HTERT RPE-1 (cell line): ENCODE measurements around the gene HOXA9.

ENCODE experiments used
- in situ Hi-C: fragments of 300-500 bp; cut with MboI; formaldehyde crosslinking; loops from 4 replicates; pipeline ENCODE4 v1.14.3; 2020; ENCODE audit warnings: low sequenced_read_pairs

HOXA9 gene

DNA sequence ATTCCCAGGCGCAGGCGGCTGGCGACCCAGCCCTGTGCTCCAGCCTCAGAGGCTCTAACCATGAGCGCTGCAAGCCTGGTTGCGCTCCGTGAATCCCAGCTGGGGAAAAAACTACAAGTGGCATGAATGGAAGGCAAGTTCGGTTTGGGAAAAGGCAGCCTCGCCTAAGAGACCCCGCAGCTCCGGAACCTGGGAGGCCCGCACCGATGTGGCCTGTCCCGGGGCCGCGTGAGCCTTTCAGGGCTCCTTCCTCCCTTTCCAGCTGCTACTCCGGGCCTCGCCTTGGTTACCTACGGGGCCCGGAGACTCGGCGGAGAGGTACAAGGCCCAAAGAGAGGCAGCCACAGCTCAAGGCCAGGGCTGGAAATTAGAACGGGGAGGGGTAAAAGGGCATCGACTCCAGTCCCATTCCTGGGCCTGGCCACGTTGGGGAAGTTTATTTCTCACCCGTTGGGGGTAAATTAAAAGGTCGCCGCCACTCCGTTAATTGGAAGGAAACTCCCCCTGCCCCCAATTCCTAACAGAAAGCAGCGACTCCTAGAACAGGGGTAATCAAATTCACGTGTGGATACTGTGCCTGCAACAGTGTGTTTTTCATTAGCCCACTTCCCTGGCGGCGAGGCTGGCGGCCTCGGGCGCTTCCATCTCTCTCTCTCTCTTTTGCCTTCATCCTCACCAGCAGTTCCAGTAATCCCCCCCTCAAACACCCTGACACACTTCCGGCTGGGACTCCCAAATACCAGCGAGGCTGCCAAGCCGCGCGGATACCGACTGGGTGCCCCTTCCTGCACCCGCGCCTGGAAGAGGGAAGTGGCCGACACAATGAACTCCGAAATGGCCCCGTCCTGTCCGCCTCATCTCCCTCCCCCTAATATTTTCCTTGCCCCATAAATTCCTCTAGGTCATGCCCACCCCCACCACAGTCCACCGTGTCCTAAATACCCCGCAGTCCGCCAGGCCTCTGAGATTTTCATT, 1.5 kb upstream of the HOXA9 start:
- in situ Hi-C loops, result no loop called here

DNA sequence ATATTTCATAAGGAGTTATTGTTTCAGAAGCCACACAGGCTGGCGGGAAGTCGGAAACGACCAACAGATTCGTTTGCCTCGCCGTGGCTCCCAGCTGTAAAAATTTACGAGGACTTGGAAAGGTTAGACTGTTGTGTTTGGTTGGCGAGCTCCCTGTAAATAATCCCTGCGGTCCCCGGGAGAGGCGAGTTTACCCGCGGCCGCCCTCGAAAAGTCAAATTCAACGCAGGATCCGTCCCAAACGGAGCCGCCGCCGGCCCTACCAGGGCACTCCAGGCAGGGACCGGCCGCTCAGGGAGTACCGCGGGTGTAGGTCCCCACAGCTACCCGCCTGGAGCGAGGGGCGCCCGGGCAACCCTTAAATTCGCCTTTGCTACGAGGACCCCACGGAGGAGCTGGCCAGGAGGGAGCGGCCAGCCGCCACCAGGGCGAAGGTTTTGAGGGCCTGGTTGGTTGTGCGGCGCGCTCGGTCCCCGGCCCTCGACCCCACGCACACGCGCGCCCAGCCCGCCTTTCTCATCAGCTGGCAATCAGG, 726 bp upstream of the HOXA9 start:
- in situ Hi-C loops, result no loop called here

DNA sequence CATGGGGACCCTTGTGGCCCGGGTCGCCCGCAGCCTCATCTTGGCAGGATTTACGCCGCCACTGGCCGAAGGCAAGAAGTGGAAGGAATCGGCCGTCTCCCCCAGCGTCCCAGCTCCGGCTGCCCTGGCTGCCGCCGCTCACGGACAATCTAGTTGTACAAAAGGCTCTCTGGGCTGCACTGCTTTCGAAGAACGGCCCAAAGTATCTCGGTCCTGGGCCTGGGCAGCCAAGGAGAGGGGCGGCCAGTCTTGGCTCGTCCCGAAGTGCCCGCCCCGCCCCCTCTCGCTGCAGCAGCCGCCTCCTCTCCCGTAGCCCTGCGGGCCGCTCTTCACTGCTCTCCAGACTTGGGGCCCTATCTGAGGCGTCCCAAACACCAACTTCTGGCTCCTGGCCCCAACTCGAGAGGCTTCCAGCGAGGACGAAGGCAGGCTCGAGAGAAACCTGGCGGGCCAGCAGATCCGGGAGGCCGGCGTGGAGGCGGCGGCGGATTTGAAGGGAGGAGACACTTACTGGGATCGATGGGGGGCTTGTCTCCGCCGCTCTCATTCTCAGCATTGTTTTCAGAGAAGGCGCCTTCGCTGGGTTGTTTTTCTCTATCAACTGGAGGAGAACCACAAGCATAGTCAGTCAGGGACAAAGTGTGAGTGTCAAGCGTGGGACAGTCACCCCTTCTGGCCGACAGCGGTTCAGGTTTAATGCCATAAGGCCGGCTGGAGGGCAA, 809 bp downstream of the HOXA9 start:
- in situ Hi-C loops, result no loop called here

DNA sequence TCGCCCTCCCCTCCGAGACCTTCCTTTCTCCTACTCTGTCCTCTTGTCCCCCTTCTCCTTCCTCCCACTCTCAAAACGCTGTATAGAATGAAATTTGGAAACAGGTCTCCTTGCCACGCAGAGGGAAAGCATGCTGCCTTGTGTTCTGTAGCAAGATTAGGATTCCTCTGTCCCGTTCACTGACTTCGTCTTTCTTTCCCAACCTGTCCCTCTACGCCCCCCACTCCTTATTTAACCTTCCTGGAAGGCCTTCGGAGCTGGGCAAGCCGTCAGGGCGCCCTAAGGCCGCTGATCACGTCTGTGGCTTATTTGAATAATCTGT, 1.3 kb downstream of the HOXA9 start:
- in situ Hi-C loops, result no loop called here

DNA sequence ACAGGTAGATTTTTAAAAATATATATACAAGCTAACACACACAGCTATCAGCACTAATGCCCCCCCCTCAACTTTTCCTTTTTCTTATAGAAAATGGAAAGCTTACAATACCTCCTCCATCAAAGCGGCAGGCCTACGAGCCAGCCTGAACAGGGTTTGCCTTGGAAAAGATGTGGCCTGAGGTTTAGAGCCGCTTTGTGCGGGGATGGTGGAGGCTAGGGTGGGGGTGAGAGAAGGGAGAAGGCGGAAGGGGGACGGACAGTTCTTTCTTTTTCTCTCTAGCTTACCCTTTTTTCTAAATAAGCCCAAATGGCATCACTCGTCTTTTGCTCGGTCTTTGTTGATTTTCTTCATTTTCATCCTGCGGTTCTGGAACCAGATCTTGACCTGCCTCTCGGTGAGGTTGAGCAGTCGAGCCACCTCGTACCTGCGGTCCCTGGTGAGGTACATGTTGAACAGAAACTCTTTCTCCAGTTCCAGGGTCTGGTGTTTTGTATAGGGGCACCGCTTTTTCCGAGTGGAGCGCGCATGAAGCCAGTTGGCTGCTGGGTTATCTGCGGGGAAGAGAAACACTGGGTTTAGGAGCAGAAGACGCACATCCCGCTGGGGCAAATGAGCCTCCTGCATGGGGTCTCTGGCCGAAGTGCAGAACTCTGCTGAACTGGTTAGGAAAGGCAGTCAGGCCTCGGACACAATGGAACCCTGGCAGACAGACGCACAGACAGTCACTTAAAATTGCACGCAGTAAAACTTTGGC, 1.9 kb downstream of the HOXA9 start:
- in situ Hi-C loops, result no loop called here

DNA sequence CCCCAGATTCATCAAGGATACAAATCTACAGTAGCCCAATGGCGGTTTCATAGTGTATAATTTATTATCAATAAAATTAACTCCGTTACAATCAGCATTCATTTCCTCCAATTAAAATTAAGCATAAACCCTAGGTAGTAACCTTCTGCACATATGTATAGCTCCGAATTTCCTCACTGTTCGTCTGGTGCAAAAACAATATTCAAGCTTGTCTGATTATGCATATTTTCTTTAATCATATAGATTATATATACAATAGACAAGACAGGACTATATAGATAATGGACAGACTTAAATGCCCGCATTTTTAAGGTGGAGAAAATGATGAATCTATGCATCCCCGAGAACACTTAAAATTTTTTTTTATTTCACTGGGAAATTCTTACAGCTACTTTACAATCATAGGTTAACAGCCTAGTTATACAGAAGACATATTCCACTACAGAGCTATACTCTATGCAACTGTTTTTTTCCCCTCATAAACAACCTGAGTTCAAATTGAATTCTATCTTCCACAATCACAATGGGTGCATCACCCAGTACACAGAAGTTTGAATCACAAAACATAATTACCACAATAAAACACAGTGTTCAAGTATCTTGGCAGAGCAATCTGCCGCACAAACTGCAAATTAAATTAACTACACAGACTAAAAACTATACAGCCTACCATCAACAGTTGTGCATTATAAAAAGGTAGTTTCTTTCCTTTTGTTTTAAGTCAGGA, 2.6 kb downstream of the HOXA9 start:
- in situ Hi-C loops, result no loop called here

DNA sequence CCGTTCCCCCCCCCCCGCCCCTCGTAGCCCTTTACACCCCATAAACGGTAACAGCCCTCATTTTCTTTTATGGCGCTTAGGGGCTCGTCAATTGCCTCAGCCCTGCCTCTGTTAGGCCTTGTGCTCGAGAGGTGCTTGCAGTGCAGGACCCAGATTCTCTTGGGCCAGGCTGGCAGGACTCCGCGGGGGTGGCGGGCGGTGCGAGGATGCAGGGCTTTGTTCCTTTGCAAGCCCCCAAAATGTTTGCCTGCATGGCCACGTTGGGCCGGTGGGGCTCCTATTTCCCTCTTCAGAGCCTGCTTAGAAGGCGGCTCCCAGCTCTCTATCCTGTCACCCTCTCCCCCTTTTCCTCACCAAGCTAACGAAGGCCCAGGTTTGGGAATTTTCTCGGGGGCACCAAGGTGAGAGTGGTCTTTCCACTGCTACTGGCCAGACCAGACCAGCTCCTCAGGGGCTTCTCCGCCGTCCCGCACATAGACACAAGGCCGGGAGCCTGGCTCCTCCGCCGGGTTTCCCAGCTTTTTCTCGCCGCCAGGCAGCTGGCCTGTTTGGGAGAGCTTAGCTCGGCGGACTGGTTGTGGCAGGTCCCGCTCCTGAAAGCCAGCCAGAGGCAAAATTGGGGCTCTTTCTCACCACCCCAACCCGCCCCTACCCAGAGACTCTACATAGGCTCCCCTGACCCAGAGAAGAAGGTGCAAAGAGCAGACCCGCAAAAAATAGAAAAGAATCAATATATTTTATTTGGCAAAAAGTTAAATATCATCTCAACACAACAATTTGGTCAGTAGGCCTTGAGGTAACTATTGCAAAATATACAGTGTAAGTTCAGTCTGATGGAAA, 3.4 kb downstream of the HOXA9 start:
- in situ Hi-C loops, result no loop called here

DNA sequence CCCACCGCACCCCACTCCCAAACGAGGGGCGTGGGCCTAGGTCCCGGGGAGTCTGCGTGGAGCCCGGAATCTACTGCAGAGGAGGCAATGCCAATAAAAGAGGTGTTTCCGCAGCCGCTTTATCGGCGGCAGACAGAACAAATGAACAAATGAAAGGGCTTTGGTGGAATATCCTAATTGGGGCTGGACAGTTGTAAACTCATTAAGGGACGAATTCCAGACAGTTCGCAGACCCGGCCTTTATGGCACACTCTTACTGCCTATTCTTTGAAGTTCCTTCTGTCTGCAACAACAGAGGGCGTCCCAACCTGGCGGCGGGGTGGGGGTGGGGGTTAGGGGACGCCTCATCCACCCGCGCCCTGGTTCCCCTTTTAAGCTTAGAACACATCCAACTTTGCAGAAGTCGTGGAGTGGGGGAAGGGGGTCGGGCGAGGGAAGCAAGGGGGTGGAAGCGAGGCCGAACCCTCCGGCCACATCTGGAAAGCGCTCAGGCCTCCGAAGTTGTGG, 4.1 kb downstream of the HOXA9 start:
- in situ Hi-C loops, result no loop called here

DNA sequence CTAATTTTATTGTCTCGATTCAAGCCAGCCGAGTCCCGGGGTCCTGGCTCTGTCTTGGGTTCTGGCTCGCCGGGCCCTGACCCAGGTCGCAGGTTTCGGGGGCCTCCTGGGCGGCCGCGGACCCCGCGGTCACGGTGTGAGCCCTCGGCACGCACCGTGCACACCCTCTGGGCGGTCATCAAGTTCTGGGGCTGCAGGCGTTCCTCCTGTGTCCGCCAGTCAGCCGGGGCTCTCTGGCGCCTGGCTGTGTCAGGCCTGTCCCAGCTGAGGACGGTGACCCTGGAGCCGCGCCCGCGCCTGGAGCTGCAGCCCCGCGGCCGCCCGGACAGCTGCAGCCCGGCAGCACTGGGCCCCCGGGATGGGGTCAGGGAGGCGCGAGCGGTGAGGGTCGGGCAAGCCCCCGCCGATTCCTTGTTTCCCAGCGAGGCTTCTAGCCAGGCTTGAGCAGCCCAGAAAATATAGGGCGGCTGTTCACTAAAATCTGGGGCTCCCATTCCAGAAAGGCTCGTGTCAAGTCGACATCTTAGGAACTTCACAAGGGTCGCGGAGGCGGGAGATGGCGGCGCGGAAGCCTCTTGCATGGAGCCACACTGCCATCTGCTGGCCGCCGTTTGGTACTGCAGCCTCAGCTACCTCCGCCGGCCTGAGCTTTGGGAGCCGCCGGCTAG, 4.7 kb downstream of the HOXA9 start:
- in situ Hi-C loops, result no loop called here

DNA sequence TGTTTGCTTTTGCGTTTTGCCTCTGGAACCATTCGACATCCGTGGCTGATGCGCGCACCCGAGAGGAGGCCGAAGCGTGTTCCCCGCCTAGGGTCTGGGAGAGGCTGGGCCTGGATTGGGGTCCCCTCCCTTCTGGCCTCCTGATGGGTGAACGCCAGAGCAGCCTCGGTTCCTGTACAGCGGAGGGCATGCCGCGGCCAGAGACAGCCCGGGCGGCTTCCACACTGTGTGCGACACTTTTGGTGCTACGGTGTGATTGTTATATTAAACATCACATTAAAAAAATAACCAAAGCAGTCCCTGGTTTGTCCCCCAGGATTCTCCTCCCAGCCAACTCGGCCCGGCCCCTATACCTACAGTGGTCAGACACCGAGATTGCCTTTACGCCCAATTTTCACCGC, 5.2 kb downstream of the HOXA9 start:
- in situ Hi-C loops, result no loop called here

DNA sequence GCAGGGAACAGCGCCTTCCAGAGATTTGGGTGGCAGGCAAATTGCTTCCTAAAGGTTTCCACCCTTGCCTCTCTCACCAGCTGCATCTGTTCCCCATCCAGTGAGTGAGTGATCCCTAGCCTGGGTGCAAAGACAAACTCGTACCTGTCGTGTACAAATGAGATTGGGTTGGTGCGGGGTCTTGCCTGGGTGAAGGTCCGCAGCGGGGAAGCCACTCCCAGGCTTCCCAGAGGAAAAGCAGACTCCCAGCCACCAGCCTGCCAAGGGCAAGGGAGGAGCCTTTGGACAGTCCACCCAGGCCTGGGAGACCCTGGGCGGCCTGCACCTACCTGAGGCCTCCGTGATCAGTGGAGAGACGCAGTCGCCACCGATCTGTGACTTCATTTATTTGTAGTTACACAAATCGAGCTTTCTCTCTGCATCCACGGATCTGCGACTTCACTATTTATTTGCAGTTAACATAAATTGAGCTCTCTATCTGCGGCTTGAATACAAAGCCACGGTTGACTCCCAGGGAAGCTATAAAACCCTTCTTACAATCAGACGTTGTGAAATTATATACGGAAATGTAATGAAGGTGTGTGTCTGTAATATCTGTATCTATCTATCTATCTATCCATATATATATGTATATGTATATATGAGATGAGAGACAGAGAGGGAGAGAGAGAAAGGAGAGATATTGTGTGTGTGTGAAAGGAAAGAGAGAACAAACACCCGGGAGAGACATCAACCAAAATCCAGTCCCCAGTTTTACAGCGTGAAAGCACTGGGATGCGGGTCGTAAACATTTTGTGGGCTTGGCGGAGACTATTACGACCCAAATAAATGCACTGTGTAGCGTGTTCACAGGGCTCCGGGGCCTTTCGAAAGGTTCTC, 5.8 kb downstream of the HOXA9 start:
- in situ Hi-C loops, result no loop called here

DNA sequence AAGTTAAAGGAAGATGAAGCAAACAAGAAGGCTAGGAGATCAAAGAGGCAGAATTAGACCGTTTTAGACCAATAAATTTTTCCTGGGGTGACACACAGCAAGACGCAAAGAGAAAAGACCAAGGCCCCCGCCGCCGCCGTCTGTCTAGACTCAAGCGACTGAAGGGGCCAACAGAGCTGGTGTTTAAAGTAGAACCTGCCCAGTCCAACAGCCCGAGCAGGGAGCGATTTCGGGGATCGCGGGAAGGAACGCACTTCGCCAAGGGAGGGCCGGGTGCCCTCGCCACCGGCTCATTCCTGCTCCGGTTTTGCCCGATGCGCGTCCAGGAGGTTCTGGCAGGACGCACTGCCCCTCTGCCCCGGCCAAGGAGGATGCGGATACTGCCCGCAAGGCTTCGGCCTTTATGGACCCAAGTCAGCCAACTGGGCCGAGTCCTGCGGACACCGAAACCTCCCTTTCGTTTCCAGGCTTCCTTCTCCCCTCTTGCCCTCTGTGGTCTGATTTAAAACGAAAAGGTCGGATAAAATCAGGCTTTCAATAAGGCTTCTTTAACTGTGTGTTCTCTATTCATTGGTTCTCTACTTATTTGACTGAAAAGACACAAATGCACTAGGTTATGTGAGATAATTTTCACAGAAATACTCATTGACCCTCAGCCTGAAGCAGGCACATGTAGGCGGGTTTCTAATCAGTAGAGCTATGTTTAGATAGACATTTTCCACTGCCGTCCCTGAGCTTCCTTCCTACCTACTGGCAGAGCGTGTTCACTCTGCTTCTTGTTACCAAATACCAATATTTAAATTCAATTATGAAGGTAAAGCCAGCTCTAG, 6.7 kb downstream of the HOXA9 start:
- in situ Hi-C loops, result no loop called here

DNA sequence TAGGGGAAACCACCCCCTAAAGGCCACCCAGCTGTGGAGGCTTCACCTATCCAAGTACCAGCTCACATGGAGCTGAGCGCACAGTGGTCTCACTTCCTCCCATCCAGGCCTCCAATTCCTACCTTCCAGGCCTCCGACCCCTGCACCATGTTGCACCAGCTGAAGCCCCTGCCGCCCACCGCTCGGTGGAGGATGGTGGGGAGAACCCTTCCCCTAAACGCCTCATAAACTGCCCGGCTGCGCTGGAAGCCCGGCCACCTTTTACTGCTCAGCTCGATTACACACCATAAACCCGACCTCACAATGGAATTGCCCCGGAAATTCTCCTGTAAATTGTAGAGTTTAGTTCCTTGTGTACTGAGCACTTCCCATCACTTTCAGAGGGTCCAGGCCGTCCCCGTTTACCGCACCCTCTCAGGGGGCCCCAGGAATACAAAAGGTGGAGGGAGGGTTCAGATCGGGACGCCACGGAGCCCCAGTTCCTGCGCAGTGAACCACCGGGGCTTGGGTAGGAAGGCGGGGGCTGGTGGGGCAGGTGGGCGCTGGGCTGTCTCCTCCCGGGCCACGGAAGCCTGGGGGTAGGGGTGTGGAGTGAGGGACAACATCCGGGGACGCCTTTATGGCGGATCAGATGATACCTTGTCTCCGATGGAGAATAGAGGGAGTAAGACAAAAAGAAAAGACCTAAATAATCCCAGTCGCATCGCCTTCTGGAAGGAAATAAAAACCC, 7.5 kb downstream of the HOXA9 start:
- in situ Hi-C loops, result no loop called here

DNA sequence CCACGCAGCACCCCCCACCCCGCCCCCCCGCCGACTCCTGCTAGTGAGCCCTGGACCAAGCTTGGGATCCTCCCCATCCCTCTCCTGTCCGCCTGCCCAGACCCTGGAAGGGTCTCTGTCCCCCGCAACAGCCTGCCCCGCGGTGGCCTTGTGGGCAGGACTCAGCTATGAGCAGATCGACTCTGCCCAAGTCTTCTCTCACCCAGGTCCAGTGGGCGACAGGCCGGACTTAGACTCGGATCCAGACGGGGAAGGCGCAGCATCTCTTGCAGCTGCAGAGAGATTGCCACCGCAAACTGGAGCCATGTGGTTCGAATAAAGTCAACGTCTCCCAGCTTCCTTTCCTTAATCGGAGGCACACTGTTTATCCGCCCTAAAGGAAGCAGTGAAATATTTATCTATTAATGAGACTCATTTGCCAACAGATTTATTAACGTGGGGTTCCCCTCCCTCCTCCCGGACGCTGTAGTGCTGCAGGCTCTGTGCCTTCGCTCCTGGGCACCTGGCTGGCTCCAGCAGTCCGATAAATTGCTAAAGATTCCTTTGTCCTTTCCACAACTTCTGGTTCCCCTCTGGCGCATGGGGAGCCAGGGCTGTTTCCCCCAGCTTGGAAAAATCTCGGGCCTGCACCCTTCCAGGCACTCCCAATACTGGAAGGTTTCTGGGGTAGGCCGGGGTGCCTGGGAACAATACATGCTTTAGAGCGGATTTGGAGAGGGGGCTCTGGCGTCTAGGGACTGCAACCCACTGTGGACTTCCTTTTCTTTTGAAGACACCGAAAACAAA, 8.2 kb downstream of the HOXA9 start:
- in situ Hi-C loops, result no loop called here

DNA sequence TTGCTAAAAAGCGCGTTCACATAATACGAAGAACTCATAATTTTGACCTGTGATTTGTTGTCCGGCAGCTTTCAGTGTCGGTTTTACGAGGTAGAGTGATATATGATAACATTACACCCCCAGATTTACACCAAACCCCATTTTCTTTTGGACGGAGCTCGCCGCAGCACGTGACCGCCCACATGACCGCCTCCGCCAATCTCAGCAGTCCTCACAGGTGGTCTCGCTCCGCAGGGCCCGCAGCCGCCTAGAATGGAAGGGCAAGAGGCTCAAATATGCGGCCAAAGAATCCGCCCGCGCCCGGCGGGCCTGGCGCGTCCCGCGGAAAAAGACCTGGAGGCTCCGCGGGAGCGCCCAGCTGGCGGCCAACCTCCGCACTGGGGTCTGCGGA, 8.8 kb downstream of the HOXA9 start, which contains the start of gene HOXA7:
Gene HOXA7, minus strand, starts transcription at position 168 of the 391 bp plus-strand sequence. Its CDS starts 130 bp downstream, at position 38.
- in situ Hi-C loops, result no loop called here
